Liver (tissue), 3 donors: Measurements from ENCODE around the gene ZNF503.

Source experiments
- ATF3 ChIP-seq: IDR thresholded peaks from 2 replicates; pipeline ENCODE4 v1.6.1; 2016; ENCODE audit warnings: antibody characterized with exemption
- CTCF ChIP-seq: fragments of 150-350 bp; IDR thresholded peaks from 2 replicates; pipeline ENCODE4 v1.5.1; 2017; ENCODE audit warnings: improper control_type of control experiment, low read depth, low read length; ENCODE audit not compliant: missing input control
- FOXA1 ChIP-seq: IDR thresholded peaks from 2 replicates; pipeline ENCODE4 v1.6.1; 2016; ENCODE audit warnings: antibody characterized with exemption
- GABPA ChIP-seq, 2 donors: IDR thresholded peaks in 1 of 2; conservative IDR thresholded peaks in 1 of 2; 2 replicates each; pipeline ENCODE4 v1.6.1; 2016; ENCODE audit warnings: antibody characterized with exemption in 2 of 2, mild to moderate bottlenecking in 1 of 2, moderate library complexity in 1 of 2
- JUND ChIP-seq, 2 donors: IDR thresholded peaks; 2 replicates each; pipeline ENCODE4 v1.6.1; 2016; ENCODE audit warnings: antibody characterized with exemption in 2 of 2
- MAX ChIP-seq: IDR thresholded peaks from 2 replicates; pipeline ENCODE4 v1.6.1; 2016; ENCODE audit warnings: antibody characterized with exemption
- NR2F2 ChIP-seq: IDR thresholded peaks from 2 replicates; pipeline ENCODE4 v1.6.1; 2016; ENCODE audit warnings: antibody characterized with exemption
- REST ChIP-seq: IDR thresholded peaks from 2 replicates; pipeline ENCODE4 v1.6.1; 2016; ENCODE audit warnings: antibody characterized with exemption, mild to moderate bottlenecking
- TAF1 ChIP-seq: conservative IDR thresholded peaks from 2 replicates; pipeline ENCODE4 v1.6.1; 2016; ENCODE audit warnings: antibody characterized with exemption, mild to moderate bottlenecking
- YY1 ChIP-seq: IDR thresholded peaks from 2 replicates; pipeline ENCODE4 v1.6.1; 2016; ENCODE audit warnings: antibody characterized with exemption, mild to moderate bottlenecking
- donor health status: healthy.
- donor health status: healthy.

GRCh38 chr10:75436896-75437295 is 35.3 kb upstream of the ZNF503 start:
- TF ChIP-seq CTCF (no peak), TAF1 (no peak), FOXA1 (no peak), YY1 (no peak), JUND (IDR thresholded peaks at IDR 0.05) (no peak), GABPA (IDR thresholded peaks at IDR 0.05 in 1 of 2, conservative IDR thresholded peaks at IDR 0.05 in 1 of 2) (no peak), MAX (no peak), ATF3 (no peak), REST (no peak), NR2F2 (no peak)
